ENCODE results near the gene APOM.

APOM gene

DNA sequence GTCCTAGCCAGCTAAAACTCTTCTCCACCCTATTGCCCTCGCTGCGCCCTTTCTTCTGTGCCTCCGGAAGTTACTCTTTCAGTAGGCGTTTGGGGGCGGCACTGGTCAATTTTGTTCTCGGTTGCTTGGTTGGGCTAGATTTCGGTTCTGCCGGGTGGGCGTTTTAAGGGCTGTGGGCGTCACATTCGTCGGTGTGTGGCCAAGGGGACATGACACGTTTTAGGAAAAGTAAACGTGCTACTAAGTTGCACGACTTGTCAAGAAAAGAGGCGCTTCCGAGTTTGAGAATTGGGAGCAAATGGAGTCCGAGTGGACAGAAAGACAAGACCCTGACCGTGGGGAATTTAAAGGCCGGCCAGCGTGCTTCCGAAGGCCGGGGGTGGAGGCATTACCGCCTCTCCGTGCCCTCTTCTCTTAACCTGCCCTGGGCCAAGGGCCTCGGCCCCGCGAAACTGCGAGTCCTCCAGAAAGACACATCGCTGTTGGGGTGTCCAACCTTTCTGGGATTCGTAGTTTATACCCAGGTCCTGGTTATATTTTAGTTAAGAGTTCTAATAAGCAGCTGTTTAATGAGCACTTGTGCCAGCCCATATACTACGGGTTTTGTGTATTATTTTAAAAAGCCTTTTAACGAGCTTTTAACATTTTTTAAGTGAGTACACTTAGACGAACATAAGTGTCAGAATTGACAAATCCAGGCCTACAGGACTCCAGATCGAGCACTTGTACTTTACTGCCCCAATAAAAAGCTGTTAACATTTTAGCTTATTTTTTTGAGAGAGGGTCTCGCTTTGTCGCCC lies 2.6 kb upstream of the APOM start:
- no peak for TF ChIP-seq JUND (IDR thresholded peaks at IDR 0.05; ENCODE audit: low read depth)
- in situ Hi-C loops (cut with HindIII; ENCODE audit: low pct_unique_long_range_greater_than_20kb, low sequenced_read_pairs): no loop called here
- DNase-seq (ENCODE audit: low read depth in 1 of 2, low spot score in 1 of 2): peak in 1 of 2 experiments; percentile 92

DNA sequence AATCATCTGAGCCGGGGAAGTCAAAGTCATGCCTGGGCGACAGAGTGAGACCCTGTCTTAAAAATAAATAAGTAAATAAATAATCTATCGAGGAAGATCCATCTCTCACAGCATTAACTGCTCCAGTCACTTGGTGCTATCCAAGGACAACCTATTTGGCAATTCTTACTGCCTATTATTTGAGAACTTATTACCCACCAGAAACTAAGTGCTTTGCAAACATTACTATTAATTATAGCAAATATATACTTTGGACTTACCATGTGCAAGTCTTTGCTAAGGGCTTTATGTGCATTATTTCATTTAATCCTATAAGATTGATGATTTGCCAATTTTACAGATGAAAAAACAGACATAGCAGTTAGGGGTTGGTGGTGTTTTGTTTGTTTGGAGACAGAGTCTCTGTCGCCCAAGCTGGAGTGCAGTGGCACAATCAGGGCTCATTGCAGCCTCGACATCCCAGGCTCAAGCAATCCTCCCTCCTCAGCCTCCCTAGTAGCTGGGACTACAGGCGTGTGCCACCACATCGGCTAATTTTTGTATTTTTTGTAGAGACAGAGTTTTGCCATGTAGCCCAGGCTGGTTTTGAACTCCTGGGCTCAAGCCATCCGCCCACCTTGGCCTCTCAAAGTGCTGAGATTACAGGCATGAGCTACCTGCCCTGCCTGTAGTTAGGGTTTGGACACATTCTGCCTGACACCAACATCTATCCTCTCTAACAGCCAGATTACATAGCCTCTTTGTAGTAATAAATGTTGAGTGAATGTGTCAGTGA lies 933 bp upstream of the APOM start:
- no peak for DNase-seq (ENCODE audit: low read depth in 1 of 2, low spot score in 1 of 2)
- in situ Hi-C loops (cut with HindIII; ENCODE audit: low pct_unique_long_range_greater_than_20kb, low sequenced_read_pairs): no loop called here
- TF ChIP-seq JUND (IDR thresholded peaks at IDR 0.05; ENCODE audit: low read depth): no peak

DNA sequence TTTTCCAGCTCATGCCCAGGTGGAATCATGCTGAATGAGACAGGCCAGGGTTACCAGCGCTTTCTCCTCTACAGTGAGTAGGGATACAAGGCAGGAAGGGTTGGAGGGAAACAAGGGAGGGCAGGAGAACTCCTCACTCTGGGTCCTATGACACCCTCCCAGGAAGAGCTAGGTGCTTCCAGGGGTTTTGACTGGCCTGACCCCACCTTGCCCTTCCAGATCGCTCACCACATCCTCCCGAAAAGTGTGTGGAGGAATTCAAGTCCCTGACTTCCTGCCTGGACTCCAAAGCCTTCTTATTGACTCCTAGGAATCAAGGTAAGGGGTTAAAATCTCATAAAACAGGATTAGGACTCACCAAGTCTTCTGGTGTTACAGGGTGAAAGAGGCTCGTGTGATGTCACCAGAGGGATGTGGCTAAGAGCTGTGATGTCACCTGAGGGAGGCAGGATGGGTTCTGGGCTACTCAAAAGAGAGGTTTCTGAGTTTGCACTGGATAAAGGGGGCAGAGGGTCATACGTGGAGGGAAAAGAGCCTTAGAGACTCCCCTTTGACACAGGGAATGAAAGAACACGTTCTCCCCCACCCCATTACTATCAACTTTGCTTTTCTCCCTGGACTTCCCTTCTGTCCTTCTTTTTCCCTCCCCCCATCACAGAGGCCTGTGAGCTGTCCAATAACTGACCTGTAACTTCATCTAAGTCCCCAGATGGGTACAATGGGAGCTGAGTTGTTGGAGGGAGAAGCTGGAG lies 1.9 kb downstream of the APOM start:
- no peak for TF ChIP-seq JUND (IDR thresholded peaks at IDR 0.05; ENCODE audit: low read depth)
- no peak for DNase-seq (ENCODE audit: low read depth in 1 of 2, low spot score in 1 of 2)
- in situ Hi-C loops (cut with HindIII; ENCODE audit: low pct_unique_long_range_greater_than_20kb, low sequenced_read_pairs): no loop called here

DNA sequence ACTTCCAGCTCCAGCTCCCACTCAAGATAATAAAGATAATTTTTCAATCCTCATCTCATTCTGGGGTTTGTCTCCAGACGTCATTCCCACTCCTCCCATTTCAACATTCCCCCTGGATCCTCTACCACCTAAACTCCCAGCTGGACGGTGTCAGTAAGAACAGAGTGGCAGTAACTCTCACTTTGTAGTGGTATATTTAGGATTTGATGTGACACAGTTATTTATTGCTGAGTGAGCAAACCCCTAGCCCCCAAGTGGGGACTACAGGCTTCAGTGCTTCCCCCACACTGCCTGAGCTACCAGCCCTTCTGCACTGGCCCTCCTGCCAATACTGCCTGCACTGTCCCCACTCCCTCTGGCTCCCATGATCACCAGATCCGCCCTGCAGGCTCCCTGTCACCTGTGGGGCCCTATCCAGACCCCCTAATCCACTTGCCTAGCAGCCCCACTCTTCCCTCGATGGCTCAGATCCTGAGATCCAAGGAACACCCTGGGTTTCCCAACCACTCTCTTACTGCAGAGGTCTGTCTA lies 2.5 kb downstream of the APOM start:
- DNase-seq (ENCODE audit: low read depth in 1 of 2, low spot score in 1 of 2): no peak
- in situ Hi-C loops (cut with HindIII; ENCODE audit: low pct_unique_long_range_greater_than_20kb, low sequenced_read_pairs): no loop called here
- TF ChIP-seq JUND (IDR thresholded peaks at IDR 0.05; ENCODE audit: low read depth): no peak

DNA sequence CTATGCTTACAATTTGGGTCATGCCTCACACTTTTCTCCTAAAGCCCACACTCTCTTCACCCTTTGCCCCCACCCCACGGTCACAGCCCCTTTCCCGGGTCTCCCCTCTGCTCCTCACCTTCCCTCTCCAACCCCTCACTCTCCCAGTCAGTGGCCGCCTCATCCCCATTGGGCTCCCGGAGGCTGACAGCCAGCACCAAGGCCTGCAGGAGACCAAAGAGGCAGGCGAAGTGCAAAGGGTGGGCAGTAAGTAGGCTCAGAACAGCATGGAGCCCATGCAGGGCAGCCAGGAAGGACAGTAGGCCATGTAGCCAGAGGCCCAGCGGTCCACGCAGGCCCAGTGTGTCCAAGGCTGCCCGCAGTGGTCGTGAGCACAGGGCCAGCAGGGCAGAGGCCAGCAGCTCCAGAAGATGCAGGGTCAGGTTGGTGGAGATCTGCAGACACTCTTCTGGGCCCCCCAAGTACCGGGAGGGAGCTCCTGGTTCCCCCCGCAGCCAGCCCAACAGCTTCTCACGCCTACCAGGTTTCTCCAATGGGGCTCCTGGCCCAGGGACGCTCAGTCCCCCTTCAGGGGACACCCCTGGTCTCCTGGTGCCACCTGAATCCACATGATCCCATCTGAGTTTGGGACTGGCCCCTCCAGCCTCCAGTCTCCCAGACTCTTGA lies 3.4 kb downstream of the APOM start:
- TF ChIP-seq JUND (IDR thresholded peaks at IDR 0.05; ENCODE audit: low read depth): no peak
- DNase-seq (ENCODE audit: low read depth in 1 of 2, low spot score in 1 of 2): no peak
- in situ Hi-C loops (cut with HindIII; ENCODE audit: low pct_unique_long_range_greater_than_20kb, low sequenced_read_pairs): no loop called here

DNA sequence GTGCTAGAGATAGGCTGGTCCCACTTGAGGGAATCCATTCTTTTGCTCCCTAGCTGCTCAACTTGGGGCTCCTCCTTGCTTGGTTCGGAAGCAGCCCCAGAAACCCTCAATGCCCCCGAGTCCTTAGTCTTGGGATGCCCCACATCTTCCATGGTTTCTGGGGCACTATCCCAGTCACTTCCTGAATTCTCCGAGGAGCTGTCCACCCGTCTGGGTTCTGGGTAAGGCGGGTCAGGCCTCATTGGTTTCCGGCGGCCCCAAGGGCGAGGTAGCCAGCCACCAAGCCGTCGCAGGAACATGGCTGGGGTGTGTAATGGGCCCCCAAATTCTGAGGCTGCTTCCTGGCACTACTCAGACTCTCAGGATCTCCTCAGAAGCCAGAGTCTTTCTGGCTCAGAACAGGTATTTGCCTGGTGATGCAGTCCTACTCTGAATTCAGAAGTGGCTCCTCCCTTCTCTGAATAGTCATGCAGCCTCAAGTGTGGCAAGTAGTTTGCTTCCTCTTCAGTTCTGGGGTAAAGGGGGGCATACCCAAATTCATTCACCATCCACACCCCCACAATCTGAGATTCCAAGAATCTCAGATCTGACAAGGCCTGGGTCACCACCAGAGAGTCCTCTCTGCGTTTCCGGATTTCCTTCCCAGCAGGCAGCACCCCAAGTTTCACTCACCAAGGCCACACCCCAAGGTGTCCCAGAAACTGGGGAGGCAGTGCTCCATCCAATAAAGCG lies 4.1 kb downstream of the APOM start:
- TF ChIP-seq JUND (IDR thresholded peaks at IDR 0.05; ENCODE audit: low read depth): no peak
- in situ Hi-C loops (cut with HindIII; ENCODE audit: low pct_unique_long_range_greater_than_20kb, low sequenced_read_pairs): no loop called here
- DNase-seq (ENCODE audit: low read depth in 1 of 2, low spot score in 1 of 2): peak in 1 of 2 experiments; percentile 45

DNA sequence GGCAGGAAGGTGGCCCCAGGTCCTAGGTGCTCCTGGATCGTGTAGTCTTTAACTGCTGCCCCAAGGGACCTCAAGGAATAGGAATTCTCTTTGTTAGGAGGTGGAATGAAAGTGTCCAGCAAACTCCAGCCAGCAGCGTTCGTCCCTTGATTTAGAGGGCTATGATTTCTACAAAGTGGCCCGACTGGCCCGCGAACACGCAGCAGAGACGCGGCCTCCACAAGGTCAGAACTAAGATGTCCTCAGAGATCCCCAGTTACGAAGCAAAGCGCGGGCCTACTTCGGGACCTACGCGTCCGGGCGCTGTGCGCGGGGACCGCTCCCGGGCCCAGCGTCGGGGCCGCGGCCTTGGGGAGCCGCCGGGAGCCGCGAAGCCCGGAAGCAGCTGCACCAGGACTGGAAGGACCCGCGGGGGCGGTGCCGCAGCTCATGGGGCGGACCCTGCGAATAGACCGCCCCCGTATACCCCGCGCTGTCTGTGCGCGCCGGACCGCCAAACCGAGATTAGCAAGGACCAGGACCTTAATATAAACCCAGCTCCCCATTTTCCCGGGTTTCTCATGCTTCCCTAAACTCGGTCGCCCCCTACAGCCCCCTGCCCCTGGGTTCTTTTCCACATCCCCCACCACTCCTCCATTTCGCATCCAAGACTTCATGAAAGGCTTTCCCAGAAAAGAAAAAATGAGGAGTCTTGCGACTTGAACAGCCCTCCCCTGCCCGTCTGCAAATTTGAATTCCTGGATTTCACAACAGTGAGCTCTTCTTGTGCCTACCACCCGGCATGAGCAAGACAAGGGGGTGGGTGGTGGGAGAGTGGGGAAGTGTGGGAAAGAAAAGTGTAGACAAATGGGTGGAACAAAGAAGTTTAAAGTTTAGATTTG lies 4.9 kb downstream of the APOM start, which contains the start of gene C6orf47:
TSS of gene C6orf47 (minus strand) at position 398 of the 881 bp plus-strand sequence. CDS start 831 bp downstream, outside the sequence.
- in situ Hi-C loops (cut with HindIII; ENCODE audit: low pct_unique_long_range_greater_than_20kb, low sequenced_read_pairs): no loop called here
- no peak; the same call in 1 of the 2 replicates for TF ChIP-seq JUND (IDR thresholded peaks at IDR 0.05; ENCODE audit: low read depth)
- peak; percentile 83 to 84 for DNase-seq (ENCODE audit: low read depth in 1 of 2, low spot score in 1 of 2)

DNA sequence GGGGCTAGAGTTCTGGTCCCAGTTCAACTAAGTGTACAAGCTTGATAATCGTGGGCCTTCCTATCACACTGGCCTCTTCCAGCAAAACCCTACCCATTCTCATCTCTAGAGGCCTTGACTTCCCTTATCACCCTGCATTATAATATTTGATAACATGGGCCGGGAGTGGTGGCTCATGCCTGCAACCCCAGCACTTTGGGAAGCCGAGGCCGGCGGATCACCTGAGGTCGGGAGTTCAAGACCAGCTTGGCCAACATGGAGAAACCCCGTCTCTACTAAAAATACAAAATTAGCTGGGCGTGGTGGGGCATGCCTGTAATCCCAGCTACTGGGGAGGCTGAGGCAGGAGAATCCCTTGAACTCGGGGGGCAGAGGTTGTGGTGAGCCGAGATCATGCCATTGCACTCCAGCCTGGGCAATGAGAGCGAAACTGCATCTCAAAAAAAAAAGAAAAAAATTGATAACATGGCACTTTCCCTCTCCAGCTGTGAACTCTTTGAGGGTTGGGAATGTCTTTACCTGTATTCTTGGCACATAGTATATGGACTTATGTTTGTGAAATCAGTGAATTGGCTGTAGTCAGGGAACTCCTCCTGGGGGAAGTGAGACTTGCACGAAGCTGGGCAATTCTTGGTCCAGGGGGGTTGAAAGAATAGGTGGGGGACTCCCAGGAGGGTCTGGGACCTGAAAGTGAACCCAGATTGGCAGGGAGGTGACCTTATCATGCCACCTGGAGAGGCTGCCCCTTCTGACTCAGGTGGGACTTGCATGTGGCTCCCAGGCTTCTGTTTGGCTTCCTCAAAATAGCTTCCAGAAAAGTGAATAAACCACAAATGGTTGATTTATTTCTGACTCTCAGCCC lies 5.8 kb downstream of the APOM start:
- in situ Hi-C loops (cut with HindIII; ENCODE audit: low pct_unique_long_range_greater_than_20kb, low sequenced_read_pairs): no loop called here
- DNase-seq (ENCODE audit: low read depth in 1 of 2, low spot score in 1 of 2): no peak
- no peak for TF ChIP-seq JUND (IDR thresholded peaks at IDR 0.05; ENCODE audit: low read depth)

DNA sequence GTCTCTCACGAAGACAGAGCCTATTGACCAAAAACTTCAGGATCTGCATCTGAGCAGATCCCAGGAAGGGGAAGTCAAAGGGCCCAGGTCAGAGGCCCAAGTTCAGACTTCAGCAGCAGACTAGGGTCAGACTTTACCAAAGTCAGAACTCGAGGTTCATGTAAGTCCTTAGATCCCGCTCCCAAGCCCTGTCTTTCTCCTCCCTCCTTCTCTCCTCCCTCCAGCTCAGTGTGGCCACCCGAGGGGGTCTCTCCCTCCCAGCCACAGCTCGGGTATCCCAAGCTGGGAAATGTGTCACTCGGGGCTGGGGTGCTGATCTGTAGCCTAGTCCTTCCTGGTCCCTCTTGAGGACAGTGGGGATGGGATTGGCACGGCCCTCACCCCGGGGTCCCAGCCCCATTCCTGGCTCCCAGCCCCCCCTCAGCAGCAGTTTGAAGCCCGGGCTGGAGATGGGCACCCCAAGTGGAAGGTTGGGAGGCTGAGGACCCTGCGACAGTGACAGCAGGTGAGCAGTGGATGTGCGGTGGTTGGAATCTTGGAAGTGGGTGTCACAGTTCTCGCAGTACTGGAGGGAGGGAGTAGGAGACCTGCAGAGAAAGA lies 6.5 kb downstream of the APOM start:
- no peak for DNase-seq (ENCODE audit: low read depth in 1 of 2, low spot score in 1 of 2)
- in situ Hi-C loops (cut with HindIII; ENCODE audit: low pct_unique_long_range_greater_than_20kb, low sequenced_read_pairs): no loop called here
- TF ChIP-seq JUND (IDR thresholded peaks at IDR 0.05; ENCODE audit: low read depth): no peak
